GM20431 (cell line): Measurements from ENCODE around the gene THAP9.
"Not testable (repeated sequence)": the region's sequence is repeated elsewhere in the genome, so short reads cannot be mapped to it uniquely, and the experiment has no call there.

Experiments
- in situ Hi-C: fragments of 300-500 bp; cut with MseI, MboI; formaldehyde crosslinking; loops from one replicate; pipeline ENCODE4 v1.15.0; 2020; ENCODE audit warnings: low sequenced_read_pairs; ENCODE audit not compliant: unreplicated experiment

The THAP9 gene

DNA sequence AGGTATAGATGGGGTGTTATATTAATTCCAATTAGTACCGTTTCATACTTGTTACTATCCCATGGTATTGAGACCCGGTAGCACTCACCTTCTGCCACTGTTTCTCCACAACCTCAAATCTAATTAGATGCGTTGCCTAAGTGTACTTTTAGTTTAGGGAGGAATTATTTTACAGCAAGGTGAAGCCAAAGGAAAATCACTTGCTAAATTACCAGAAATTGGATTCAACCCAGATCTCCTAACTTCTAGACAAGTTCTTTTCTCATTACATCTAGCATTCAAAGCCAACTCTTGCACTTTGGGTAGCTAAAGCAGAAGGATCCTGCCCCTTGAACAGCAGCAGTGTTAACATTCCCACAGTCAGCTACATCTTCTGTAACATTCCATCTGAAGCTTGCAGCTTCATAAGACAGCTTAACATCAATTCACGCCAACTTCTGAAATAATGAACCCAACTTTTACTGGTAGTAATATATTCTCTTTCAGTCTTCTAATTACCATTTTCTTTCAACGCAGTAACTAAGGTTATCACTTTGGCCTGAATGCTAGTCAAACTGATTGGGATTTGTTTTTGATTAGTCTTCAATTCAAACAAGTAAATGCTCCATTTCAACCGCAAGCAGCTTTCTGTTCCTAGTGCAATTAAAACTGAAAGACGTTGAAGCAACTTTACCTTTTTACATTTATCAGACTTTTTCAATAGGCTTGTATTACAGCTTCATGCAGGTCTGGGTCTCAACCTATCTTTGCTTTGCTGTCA, 8.6 kb upstream of the THAP9 start:
- in situ Hi-C loops: no loop called here

DNA sequence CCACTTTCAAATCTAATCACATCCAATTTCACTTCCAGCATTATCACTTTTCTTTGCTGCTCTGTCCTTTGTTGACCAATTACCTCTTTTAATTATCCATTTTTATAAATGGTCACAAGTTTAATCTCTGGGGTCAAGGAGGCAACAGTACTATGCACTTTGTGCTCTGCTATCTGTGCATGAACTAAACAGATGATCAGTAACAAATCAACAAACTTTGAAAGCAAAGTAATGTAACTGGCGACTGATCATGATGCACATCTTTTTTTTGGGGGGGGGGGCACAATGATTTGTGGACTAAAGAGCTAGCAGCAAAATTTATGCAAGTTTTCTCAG, 8.1 kb upstream of the THAP9 start:
- in situ Hi-C loops: no loop called here

DNA sequence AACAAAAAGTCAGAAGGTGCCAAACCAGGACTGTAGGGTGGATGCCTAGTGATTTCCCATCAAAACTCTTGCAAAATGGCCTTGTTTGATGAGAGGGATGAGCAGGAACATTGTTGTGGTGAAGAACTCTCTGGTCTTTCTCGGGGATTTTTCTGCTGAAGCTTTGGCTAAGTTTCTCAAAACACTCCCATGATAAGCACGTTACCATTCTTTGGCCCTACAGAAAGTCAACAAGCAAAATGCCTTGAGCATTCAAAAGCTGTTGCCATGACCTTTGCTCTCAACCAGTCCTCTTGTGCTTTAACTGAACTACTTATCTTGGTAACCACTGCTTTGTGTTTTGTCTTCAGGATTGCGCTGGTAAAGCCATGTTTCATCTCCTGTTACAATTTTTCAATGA, 6.6 kb upstream of the THAP9 start:
- in situ Hi-C loops: no loop called here

DNA sequence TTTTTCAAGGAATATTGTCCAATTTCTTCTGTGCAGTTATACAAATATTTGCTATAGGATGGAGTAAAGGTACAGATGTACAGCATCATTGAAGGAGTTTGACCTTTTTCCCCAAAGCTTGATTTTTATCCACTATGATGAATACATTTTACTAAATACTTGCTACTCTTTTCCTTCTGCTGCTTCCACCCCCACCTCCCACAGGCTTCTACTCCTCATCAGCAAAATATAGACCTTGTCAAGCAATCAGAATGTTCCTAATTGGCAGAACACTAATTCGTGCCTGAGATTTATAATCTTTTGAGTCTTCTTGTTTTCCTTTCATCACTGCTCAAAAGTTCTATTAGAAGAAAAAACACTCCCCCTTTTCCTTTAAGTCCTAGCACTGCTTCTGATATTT, 3.8 kb upstream of the THAP9 start:
- in situ Hi-C loops: no loop called here

DNA sequence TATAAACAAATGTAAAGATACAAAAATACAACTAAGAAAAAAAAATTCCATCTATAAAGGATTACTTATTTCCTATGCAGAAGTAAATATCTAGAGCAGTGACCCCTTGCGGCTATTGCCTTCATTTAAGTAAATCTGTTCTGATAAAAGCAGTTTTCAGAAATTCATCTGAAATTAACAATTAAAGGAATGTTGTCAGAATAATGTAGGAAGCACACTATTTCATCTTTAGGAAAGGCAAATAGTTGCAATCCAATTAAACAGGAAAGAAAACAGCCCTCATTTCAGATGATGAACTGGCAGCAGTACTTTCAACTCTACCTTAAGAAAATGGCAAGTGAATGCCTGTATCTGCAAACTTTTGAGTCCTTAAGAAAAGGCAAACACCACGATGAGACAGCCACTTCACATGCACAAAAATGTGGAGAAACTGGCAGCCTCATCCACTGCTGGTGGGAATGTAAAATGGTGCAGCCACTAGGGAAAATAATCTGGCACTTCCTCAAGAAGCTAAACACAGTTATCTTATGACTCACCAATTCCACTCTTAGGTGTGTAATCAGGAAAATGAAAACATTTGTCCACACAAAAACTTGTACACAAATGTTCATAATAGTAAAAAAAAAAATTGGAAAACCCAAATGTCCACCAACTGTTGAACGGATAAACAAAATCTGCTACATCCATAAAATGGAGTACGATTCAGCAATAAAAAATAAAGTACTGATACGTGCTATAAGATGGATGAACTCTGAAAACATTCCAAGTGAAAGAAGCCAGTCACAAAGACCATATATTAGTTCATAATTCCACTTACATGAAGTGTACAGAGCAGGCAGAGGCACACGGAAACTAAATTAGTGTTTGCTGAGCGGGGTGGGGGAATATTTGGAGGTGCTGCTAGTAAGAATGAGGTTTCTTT, 2.0 kb upstream of the THAP9 start:
- in situ Hi-C loops: no loop called here

DNA sequence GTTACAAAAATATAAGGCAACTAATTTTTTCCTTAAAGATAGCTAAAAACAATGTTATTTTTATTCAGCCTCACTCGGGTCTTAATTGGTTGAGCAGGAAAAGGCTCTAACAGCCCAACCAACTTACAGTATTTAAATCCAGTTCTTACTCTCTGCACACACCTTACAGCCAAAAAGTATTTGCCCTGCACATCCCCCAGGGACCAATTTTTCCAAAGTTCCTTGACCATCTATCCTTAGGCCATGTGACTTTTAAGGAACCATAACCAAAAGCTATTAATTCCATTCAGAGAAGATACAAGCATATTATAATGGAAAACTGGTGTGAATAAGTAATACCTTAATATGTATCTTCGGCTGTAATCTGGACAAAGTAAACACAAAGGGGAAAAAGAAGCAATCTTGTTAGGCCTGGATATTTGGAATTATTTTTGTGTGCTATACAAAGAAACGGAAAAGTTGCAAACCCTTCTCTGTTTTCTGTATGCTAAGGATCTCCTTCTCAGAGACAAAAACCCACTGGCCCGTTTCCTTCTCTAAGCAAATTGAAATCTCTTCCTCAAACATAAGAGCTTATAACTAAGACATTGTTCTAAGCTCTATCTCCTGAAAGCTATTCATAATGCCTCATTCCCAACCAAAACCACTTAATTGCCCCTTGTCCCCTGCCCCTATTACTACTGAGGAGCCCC, 1.0 kb upstream of the THAP9 start:
- in situ Hi-C loops: no loop called here

DNA sequence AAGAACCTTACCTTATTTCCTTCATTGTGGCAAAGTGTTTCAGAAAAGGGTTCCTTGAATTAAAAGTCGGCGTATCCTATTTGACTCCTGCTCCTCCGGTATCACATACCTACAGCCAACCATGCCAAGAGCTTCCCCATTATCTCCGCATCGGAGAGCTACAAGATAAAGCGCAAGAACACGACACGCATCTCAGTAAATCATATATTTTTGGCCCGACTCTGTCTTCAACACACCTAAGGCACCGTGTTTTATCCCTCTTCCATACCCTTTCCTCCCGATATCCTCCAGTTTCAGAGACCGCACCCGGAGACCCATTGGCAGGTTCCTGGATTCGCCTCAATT, 497 bp upstream of the THAP9 start:
- in situ Hi-C loops: no loop called here

DNA sequence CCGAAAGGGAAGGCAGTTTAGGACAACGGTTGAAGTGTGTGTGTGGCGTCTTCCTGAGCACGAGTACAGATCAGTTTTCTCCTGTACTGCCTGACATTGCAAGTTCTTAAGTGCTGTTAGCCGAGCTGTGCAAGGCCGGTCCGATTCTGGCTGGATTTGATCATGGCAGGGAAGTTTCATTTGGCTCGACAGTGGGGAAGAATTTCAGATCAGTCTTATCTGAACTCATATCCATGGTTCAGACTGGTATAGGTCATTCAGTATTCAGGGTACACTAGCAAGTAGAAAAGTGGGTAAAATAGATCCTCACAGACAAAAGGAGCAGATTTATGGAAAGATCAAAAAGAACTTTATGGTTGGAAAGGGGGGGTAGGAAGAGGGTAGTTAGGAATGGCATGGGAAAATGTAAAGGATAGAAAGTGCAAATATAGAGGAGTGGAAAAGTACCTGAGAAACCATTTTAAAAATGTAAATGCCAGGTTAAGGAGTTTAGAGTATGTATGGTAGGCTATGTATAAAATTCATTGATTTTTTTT, 716 bp downstream of the THAP9 start:
- in situ Hi-C loops: no loop called here

DNA sequence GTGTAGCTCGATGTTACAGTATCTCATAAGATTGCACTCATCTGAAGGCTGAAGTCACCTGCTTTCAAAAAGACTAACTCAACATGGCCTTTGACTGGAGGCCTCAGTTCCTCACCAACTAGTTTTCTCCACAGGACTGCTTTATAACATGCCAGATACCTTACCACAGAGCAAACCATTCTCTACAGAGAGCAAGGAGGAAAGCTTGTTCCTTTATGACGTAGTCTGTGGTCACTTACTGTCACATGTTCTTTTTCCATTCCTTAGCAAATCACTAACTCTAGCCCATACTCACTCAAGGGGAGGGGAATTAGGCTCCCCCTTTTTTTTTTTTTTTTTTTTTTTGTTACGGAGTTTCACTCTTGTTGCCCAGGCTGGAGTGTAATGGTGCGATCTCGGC, 3.2 kb downstream of the THAP9 start:
- in situ Hi-C loops: no loop called here

DNA sequence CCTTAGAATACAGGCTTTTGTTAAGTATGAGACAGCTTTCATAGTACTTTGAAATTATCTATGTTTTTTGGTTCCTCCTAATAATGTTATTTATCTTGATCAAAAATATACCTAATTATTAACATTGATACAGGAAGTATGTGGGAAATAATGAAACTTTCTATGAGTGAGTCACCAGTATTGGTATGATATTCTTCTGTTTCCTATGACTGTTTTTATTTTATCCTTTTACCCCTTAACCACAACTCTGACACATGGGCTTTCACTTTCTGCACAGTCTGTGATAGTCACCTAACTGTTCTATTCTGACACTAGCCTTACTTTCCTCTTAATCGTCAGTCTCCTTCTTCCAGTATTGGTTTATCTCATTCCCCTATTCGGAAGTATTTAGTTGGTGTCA, 4.7 kb downstream of the THAP9 start:
- in situ Hi-C loops: no loop called here

DNA sequence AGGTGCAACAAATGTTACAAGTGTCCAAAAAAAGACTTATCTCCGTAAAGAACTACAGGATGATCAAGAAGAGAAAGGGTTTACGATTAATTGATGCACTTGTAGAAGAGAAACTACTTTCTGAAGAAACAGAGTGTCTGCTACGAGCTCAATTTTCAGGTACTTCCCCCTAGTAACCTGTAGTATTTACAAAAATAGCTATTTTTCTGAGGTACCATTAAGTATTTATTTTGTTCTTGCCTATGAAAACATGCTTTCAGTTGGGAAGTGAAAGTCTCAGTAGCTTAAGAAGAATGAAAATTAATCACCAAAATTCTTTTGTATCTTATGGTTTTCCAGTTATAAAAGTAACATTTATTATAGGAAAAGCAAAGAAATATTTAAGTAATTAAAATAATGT, 5.9 kb downstream of the THAP9 start:
- in situ Hi-C loops: no loop called here

DNA sequence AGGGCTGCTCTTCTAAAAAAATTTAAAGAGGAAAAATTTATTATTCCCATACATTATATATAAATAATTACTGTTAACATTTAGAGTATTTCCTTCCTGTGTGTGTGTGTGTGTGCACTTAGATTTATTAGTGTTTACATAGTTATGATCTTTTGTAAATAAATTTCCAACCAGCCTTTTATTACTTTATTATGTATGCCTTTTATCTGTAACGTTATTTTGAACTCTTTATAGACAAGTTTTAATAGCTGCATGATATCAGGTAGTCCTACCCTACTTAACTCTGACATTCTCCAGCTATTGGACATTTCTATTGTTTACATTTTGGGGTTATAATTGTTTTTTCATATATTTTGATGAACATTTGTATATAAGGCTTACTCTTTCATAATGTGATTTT, 8.8 kb downstream of the THAP9 start:
- in situ Hi-C loops: no loop called here

DNA sequence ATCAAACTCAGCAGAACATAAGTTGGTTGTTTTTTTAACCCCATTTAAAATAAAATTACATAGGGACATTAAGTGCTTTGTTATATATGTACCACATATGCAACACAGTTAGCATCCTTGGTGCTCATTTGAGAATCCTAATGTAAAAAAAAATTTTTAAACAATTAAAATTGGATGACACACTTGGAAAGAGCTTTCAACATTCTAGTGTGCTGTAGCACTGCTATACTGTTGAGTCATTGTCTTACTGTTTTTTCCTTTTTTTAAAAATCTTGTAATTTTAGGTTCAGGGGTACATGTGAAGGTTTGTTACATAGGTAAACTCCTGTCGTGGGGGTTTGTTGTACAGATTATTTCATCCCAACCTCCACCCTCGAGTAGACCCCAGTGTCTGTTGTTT, 12.8 kb downstream of the THAP9 start:
- in situ Hi-C loops: no loop called here

DNA sequence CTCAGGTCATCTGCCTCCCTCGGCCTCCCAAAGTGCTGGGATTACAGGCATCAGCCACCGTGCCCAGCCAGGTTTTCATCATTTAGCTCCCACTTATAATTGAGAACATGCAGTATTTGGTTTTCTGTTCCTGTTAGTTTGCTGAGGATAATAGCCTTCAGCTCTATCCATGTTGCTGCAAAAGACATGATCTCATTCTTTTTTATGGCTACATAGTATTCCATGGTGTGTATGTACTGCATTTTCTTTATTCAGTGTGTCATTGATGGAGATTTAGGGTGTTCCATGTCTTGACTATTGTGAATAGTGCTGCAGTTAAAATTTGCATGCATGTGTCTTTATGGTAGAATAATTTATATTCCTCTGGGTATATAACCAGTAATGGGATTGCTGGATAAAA, 13.4 kb downstream of the THAP9 start:
- in situ Hi-C loops: not testable (repeated sequence)

DNA sequence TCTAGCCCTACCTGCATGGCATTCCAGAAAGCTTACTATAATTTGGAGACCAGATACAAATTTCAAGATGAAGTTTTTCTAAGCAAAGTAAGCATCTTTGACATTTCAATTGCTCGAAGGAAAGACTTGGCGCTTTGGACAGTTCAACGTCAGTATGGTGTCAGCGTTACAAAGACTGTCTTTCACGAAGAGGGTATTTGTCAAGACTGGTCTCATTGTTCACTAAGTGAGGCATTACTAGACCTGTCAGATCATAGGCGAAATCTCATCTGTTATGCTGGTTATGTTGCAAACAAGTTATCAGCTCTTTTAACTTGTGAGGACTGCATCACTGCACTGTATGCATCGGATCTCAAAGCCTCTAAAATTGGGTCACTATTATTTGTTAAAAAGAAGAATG, 17.6 kb downstream of the THAP9 start:
- in situ Hi-C loops: no loop called here

DNA sequence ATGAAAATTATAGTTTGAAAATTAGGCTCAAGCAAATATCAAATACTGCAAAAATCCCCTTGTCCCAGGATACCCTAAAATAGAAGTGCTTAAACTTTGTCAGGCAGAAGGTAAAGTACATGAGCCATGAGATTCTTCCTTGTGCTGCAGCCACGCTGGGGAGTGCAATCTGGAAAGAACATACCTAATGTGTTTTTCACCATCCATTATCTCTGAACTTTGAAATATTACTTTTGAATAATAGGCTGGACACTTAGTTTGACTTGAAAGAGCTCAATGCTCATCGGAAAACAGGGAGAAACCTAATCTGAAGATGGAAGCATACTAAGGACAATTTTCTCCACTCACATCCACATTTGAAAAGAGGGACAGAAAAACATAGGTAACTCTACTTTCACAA, 18.9 kb downstream of the THAP9 start:
- in situ Hi-C loops: no loop called here

DNA sequence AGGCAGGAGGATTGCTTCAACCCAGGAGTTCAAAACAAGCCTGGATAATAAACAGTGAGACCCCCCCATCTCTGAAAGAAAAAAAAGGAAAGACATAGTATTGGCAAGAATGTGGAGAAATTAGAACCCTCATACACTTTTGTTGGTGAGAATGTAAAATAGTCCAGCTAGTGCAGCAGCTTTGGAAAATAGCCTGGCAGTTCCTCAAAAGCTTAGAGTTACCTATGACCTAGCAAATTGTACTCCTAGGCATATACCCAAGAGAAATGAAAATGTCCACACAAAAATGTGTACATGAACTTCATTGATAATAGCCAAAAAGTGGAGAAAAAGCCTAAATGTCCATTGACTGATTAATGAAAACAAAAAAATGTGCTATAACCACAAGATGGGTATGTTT, 21.3 kb downstream of the THAP9 start:
- in situ Hi-C loops: no loop called here

DNA sequence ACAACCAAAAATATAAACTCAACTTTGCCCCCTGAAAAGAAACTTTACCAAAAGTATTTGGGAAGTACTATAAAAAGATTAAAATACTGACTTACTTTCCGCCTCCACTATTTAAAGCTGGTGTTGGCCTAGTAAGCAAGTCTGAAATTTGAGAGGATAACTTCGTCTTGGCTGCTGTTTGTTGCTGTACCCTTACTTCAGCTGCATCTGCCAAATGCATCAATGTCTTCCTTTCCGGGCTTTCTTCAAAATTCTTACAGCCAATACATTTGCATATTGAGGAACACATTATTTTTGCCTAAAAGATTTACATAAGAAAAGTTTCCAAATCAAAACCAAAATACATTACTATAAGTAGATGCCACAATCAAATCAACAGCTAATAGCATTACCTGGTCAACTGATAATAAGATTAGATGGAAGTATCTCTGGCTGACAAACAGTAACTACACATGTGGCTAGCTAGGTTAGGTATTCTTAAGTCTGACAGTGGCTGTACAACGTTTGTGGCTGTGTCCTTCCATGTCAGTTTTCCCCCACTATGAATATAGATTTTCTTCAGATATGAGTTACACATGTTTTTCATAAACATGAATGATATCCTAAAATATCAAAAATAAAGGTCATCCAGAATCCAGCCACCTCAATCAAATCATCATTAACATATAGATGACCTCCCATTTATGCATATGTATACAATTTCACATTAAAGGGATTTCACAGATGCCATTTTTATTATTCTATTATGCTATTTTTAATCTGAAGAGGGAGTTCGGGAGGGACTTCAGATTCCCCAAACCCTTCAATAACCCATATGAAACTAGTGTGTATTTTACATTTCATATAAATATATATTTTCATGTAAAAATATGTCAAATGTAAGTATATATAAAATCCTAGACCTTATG, 30.6 kb downstream of the THAP9 start:
- in situ Hi-C loops: no loop called here

DNA sequence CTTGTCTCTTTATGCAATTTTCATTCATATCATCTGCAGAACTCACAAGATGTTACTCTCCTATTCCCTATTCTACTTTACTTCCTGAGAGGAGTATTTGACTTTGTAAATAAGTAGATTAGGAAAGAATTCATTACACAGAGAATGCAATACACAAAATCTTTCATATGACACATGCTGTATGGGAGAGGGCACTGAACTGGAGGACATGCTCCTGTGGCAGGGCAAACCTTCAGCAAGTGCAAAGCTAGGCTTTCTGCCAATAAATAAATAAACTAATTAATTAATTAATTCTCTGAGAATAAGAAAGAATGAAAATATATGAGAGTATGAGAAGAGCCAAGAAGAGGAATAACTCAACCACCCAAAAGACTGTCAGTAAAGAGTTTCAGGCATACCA, 33.9 kb downstream of the THAP9 start:
- in situ Hi-C loops: no loop called here

DNA sequence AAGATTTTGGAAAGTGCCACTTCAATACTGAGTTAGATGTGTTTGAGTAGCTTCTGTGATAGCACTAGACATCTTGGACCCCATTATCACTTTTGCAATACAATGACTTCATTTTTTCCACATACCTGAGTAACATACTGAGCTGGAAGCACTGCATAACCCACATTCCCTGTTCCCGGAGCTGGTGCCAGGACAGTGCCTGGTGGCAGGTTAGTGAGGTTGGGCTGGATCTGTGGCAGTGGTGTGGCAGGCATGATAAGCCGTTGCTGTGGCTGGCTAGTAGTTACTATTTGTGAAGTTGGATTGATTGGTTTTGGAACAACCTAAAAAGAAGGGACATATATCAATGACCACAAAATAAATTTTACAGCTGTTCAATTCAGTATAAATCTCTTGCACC, 38.9 kb downstream of the THAP9 start:
- in situ Hi-C loops: no loop called here
